HG02763 (cell line): ENCODE measurements around the gene DAD1.
"Not testable (repeated sequence)": the region's sequence is repeated elsewhere in the genome, so short reads cannot be mapped to it uniquely, and the experiment has no call there.

Experiments
- ATAC-seq: cut with Tn5 transposase; IDR thresholded peaks from one replicate; pipeline ENCODE4 v1.9.1; 2021; ENCODE audit warnings: mild to moderate bottlenecking, moderate library complexity; ENCODE audit not compliant: unreplicated experiment

DAD1 gene

GRCh38 chr14:22569737-22570131, 19.3 kb downstream of the DAD1 start:
- ATAC-seq, result no peak

DNA sequence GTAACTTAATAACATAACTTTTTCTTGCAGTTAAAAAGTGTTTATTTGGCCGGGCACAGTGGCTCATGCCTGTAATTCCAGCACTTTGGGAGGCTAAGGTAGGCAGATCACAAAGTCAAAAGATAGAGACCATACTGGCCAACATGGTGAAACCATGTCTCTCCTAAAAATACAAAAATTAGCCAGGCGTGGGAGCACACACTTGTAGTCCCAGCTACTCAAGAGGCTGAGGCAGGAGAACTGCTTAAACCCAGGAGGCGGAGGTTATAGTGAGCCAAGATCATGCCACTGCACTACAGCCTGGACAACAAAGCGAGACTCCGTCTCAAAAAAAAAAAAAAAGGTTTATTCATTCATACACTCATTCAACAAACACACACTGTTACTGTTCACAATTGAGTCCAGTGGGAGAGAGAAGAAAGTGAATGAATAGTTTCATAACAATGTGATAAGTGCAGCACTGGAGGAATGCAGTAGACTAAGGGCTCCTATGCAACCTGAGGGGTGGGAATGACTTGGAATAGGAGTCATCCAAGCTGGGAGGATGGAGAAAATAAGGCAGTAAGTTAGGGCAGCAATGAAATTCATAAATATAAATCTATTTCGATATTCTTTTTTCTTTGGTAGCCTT, 19.8 kb downstream of the DAD1 start:
- no peak for ATAC-seq

DNA sequence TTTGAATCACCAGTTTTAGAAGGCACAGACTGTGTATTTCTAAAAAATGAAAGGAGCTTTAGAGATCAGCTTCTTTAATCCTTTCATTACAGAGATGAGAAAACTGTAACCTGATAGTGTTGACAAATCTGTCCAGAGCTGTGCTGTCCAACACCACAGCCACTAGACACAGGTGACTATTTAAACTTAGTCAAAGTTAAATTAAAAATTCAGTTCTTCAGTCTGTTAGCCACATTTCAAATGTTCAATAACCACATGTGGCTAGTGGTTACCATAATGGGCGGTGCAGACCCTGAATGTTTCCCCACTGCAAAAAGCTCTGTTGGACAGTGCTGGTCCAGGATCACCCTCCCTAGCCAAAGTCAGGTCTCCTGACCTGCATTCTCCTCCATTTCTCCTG, 21.6 kb downstream of the DAD1 start:
- no peak for ATAC-seq

- ATAC-seq, result no peak
Observed at GRCh38 chr14:22566845-22567244, 22.2 kb downstream of the DAD1 start.

DNA sequence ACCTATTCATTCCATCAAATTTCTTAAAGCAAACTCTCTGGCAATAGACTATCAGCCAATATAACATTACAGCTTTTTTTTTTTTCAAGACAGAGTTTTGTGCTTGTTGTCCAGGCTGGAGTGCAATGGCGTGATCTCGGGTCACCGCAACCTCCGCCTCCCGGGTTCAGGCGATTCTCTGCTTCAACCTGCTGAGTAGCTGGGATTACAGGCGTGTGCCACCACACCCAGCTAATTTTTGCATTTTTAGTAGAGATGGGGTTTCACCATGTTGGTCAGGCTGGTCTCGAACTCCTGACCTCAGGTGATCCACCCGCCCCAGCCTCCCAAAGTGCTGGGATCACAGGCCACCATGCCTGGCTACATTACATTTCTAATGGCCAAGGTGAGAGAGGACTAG, 22.8 kb downstream of the DAD1 start:
- not testable (repeated sequence) for ATAC-seq

DNA sequence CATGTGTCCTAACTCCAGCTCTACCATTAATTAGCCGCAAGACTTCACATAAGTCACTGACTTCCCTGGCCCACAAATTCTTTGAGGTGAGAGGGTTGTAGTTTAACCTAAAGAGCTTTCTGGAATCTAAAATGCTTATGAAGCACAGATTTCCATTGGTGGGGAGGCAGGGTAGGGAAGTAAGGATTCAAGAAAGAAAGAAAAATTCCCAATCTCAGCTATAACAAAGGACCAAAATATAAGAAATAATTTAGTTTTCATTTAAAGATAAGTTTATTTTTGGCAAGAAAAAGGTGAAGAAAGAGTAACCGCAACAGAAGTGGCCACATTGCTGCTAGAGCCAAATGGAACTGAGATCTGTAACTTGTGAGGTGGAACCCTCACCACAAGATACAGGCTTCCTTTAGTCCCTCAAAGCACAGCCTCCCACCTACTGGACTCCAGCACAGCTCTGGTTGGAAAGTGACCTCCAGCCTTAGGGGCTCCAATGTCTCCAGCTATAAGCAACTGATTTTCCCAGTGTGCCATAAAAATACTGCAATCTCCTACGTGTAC, 23.6 kb downstream of the DAD1 start:
- ATAC-seq, result peak; percentile 36

DNA sequence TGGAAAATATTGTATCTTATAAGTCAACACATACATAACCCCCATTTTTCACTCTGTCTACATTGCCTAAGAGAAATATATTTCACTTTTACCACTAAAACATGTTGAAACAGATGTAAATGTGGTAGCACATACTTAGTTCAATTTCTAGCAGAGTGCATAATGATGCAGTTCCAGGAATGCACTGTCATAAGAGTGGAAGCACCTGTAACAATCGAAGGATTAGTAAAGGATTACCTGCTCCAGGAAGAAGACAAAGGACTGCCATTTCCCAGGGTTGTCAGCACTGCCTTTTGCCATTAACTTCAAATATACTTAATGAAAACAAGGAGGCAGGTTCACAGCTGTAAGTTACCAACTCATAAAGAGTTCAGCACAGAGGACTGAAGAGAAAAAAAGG, 24.6 kb downstream of the DAD1 start:
- no peak for ATAC-seq

- ATAC-seq, result peak; percentile 24
Observed at GRCh38 chr14:22563987-22564386, 25.0 kb downstream of the DAD1 start.

DNA sequence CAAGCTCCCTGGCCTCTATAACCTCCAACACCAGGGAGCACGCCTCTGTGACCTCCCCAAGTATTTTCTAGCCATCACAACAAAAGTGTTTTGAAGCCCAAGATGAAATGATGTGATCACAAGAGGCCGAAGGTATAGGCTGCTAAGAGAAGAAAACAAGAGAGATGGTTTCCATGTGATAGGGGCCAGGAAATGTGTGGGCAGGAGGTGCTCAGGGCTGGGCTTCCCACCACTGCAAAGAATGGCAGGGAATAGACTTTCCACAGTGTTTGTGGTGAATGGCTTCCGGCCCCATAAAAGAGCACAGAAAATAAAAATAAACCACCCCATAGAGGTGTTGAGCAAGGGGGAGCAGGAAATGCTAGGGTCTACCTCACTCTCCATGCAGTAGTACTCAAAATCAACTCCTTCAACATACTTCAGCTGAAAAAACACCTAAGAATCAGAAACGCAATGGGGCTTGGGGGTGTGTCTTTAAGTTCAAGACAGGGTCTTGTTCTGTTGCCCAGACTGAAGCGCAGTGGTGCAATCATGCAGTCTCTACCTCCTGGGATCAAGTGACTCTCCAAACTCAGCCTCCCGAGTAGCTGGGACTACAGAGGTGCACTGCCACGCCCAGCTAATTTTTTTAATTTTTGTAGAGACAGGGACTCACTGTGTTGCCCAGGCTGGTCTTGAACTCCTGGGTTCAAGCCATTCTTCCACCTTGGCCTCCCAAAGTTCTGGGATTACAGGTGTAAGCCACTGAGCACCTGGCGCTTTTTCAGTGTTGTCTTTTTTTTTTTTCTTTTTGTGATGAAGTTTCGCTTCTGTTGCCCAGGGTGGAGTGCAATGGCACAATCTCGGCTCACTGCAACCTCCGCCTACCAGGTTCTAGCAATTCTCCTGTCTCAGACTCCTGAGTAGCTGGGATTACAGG, 27.1 kb downstream of the DAD1 start:
- no peak for ATAC-seq

GRCh38 chr14:22561366-22561660, 27.7 kb downstream of the DAD1 start:
- no peak for ATAC-seq

DNA sequence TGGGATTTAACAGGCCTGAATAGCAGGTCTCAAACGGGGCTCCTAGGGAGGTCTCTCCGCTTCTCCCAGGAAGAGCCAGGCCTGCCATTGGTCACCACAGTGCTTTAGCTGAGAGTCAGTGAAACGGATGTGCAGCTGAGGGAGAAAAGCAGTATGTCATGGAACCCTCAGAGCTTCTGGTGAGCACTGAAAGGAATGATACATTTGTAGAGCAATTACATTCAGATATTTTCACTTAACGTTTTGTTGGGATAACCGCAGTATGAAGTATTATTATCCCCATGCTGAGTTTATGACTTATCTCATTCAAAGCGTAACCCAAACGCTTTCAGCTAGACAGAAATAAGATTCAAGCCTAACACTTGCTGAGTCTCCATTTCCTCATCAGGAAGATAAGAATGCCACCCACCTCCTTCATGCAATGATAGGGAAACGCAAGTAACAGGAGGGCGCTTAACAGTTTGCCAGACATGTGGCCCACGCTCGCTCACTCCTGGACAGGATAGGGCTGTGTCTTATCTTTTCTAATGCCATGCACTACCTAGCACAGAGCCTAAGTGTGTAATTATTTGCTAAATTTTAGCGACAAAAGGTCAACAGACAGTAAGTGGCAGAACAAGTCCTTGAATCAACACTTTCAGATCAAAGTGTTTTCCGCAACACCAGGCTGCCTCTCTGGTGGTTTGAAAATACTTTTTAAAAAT, 28.2 kb downstream of the DAD1 start:
- no peak for ATAC-seq

DNA sequence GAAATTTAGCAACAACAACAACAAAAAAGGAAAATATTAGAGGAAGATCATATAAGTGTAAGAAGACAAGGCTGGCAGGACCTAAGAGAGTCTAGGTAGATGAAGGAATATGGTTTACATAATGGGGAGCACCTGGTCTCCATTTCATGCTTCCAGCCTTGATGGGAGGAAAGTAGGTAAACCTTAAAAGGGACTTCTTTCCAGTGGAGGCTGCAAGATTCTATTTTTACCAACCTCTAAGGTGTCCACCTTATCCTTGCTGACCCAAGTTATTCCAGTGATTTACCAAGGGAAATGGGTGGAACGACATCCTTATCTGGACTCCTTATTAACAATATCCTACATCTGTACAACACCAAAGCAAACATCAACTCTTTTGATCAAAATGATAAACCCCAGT, 30.0 kb downstream of the DAD1 start:
- no peak for ATAC-seq

- ATAC-seq, result no peak
Observed at GRCh38 chr14:22558221-22558913, 30.7 kb downstream of the DAD1 start.

DNA sequence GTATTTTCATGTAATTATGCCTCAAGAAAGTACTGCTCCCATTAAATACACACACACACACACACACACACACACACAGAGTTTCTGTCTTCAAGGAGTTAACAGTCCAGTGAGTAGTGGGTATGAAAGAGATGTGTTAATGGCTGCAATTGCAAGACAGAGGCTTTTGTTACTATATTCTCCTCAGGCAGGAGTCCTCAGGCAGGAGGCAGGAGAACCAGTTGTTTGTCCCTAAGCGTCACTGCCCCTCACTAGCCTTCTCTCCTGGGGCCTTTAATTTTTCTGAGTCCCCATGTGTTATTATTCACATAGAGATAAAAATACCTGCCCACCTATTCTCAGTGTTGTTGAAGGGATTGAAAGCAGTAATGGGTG, 31.2 kb downstream of the DAD1 start:
- no peak for ATAC-seq

DNA sequence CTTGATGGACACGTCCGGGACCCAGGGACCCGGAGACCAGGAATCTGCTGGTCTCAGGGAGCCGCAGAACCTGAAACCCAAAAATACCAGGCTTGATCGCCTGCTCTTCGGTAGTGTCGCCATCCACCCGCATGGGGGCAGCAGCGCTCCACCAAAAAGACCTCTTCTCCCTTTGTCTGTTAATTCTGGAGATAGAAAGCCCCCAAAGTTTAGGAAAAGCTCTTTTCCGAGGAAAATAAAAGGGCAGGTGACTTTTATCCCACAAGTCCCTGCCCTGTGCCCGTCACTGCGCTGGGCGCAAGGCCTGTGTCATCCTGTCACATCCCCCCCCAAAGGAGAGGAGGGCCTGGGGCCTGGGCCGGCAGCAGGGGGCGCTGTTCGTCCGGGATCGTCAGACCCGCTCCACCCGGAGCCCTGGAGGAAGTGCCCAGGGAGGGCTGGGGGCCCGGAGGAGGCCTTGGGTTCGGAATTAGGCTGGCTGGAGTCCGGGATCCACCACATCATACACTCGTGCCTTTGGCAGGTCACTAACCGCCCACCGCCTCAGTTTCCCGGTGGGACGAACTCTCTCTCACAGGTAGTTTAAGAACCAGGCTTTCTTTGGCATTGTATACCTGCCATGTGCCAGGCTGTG, 31.9 kb downstream of the DAD1 start:
- peak; percentile 30 for ATAC-seq

DNA sequence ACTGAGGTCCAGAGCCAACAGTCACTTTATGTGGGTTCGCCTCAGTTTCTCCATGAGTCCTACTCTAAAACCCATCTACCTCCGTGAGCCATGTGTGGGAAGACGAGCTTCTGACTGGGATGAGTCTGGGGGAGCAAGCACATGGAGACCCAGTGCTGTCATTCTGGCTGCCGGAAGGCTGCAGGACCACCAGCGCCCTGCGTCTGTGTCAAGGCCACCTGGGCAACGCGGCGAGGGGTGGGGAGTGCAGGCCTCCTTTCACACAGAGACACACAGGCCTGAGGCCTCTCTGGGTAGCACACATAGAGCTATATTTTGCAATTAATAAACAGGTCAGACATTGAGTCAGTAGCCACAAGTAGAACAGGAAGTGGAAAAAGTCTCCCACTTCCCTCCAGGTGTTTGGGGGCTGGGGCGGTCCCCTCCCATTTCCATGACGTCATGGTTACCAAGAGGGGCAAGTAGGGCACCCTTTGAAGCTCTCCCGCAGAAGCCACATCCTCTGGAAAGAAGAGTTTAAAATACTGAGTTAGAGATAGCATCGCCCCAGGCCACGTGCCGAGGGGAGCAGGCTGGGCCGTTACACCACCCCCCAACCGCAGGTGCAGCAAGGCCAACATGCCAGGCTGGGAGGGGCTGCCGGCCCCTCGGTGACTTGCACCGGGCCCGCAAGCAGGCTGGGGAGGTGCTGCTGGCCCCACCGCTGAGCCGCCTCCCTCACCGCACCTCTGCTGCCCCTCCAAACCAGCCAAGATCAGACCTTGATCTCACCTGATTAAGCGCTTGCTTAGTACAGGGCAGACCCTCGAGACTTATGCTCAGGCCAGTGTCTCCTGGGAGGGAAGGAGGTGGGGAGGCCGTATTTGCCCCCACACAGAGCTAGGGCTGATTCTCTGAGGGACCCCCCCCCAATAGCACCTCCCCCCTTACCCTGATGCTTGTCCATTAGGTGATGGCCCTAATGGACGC, 32.7 kb downstream of the DAD1 start:
- peak; percentile 71 for ATAC-seq

- ATAC-seq, result peak; percentile 7
Observed at GRCh38 chr14:22555384-22556011, 33.5 kb downstream of the DAD1 start.

DNA sequence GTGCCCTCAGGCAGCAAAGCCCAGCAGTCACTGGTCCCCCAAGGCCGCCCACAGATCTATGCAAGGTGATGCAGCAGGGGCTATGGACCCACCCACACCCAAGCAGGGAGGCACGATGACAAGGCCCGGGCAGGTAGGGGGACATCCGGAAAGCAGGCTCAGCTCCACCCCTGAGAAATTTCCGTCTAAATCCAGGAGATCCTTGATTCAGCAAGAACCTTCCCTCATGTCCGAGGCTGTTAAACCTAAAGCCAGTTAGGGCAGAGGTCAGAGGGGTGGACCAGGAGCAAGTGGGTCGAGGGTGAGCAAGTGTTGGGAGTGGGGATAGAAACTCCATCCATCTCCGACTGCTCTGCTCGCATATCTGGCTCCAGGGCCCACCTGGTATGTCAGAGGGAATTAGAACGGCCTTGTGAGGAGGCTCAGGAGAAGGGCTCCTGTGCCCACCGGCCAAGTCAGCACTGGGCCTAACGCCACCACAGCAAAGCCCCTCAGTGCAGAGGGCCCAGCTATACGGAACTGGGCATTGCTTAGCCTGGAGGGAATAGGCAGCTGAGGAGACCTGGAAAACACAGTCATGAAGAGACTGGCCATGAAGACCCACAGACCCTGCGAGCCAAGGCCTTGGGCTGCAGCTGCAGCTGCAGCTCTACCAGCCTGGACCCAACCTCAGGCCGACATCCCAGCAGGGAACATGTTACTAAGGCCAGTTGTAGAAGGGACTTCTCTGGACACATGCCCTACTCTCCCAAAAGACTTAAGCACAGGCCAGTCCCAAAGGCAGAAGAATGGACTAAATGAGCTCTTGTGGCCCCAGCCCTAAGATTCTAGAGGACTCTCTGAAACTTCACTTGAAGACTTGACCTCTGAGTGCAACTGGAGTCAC, 34.3 kb downstream of the DAD1 start:
- no peak for ATAC-seq
